Testis (tissue), 3 donors: ENCODE data around the gene ADRB2. TPM values are rescaled to one million over a fixed set of nuclear protein-coding genes. Genes with fewer than 3 reads are reported as not detected.

Experiments used
- DNase-seq: peaks from one replicate; pipeline ENCODE4 v3.0.0-alpha.2; 2019
- H3K27ac ChIP-seq, 2 donors: fragments of 200-600 bp; sonication (generic); one replicate each; pipeline ENCODE4 v1.5.1; 2019
- H3K27me3 ChIP-seq: fragments of 200-600 bp; sonication (generic); one replicate; pipeline ENCODE4 v1.5.1; 2019
- H3K36me3 ChIP-seq: fragments of 200-600 bp; sonication (generic); one replicate; pipeline ENCODE4 v1.5.1; 2017; ENCODE audit warnings: low read depth; ENCODE audit errors: missing control alignments
- H3K4me1 ChIP-seq: fragments of 200-600 bp; sonication (generic); one replicate; pipeline ENCODE4 v1.5.1; 2019
- H3K4me3 ChIP-seq, 2 donors: fragments of 200-600 bp; sonication (generic); one replicate each; pipeline ENCODE4 v1.5.1; 2017 to 2019
- H3K9me3 ChIP-seq: fragments of 200-600 bp; sonication (generic); one replicate; pipeline ENCODE4 v1.5.1; 2017
- CTCF ChIP-seq, 3 experiments: fragments of 450-650 bp in 2 of 3; fragments of 200-600 bp in 1 of 3; sonication (generic) in 1 of 3; IDR thresholded peaks; one replicate each; pipeline ENCODE4 v1.5.1; 2016 to 2019; ENCODE audit warnings: antibody characterized with exemption in 3 of 3, mild to moderate bottlenecking in 2 of 3, moderate library complexity in 1 of 3
- POLR2A ChIP-seq: fragments of 450-650 bp; IDR thresholded peaks from one replicate; pipeline ENCODE4 v1.6.1; 2017; ENCODE audit warnings: antibody characterized with exemption, mild to moderate bottlenecking, moderate library complexity
- WGBS, 2 donors: methylation state at CpG; one replicate each; pipeline ENCODE4 v1.1.5; 2018; 5-methylcytosine and 5-hydroxymethylcytosine counted together
- intact Hi-C: fragments of 100-400 bp; cut with DNase I; formaldehyde crosslinking; loops from one replicate; pipeline ENCODE4 v1.15.1; 2023; ENCODE audit warnings: low total_unique reads
- polyA plus RNA-seq: library from polyadenylated mRNA; stranded (reverse); fragments of 350-450 nt; fragmentation: Illumina TruSeq; extraction: RNeasy Lipid Tissue Mini Kit (QIAGEN cat#74804); gene quantifications from one replicate; pipeline ENCODE4 v1.2.3, GENCODE V29; 2014; ENCODE audit warnings: low read depth, low replicate concordance; ENCODE audit not compliant: insufficient read depth
- total RNA-seq, 2 donors: library from RNA; depleted of rRNA; stranded (reverse); fragments of >200 nt; gene quantifications; one replicate each; pipeline ENCODE4 v1.2.3, GENCODE V29; 2016

Gene ADRB2
- total and polyA plus RNA-seq, 3 donors from 2014 or later, result 0.76 to 0.93 (median 0.79) TPM

GRCh38 chr5:148820461-148821395 lies 5.7 kb upstream of the ADRB2 start:
- H3K27me3 ChIP-seq, result no peaks in the 10 kb centered on the region
- H3K9me3 ChIP-seq, result no peaks in the 10 kb centered on the region
- peak; percentile 31 for DNase-seq
- WGBS, 2 donors, result 60 to 65% methylated on average over 6 of the region's 6 CpGs
- H3K4me1 ChIP-seq, result no peaks in the 10 kb centered on the region
- intact Hi-C loops, result no loop called here
- no peaks in the 10 kb centered on the region for H3K36me3 ChIP-seq
- no peak overlapping the region for H3K27ac ChIP-seq
- H3K4me3 ChIP-seq, result no peak overlapping the region
- TF ChIP-seq POLR2A (no peak), CTCF (IDR thresholded peaks at IDR 0.05) (peak in 1 of 3 experiments; percentile 49)

GRCh38 chr5:148823871-148824270 lies 2.5 kb upstream of the ADRB2 start:
- WGBS, 2 donors, result 85 to 86% methylated on average over 2 of the region's 2 CpGs
- Histone ChIP-seq H3K27me3 (no peaks in the 10 kb centered on the region), H3K4me1 (peaks cover 6% of the 10 kb centered on the region), H3K4me3 (no peak overlapping the region), H3K9me3 (no peaks in the 10 kb centered on the region), H3K27ac (no peak overlapping the region), H3K36me3 (no peaks in the 10 kb centered on the region)
- intact Hi-C loops, result no loop called here
- TF ChIP-seq CTCF (IDR thresholded peaks at IDR 0.05) (no peak), POLR2A (no peak)
- no peak for DNase-seq

- Histone ChIP-seq H3K27ac (peak overlapping the region in 1 of 2 donors; percentile 32), H3K9me3 (no peaks in the 10 kb centered on the region), H3K4me3 (peak overlapping the region; percentile 51 to 74), H3K36me3 (no peaks in the 10 kb centered on the region), H3K4me1 (peaks cover 6% of the 10 kb centered on the region), H3K27me3 (no peaks in the 10 kb centered on the region)
- no peak for DNase-seq
- 0 to 1% methylated on average over 9 of the region's 9 CpGs for WGBS, 2 donors
- TF ChIP-seq POLR2A (no peak), CTCF (IDR thresholded peaks at IDR 0.05) (no peak)
- intact Hi-C loops, result no loop called here
Measured at GRCh38 chr5:148825716-148826052, 727 bp upstream of the ADRB2 start.

- Histone ChIP-seq H3K27ac (no peak overlapping the region), H3K27me3 (no peaks in the 10 kb centered on the region), H3K4me3 (peak overlapping the region; percentile 51 to 74), H3K9me3 (no peaks in the 10 kb centered on the region), H3K36me3 (no peaks in the 10 kb centered on the region), H3K4me1 (peaks cover 6% of the 10 kb centered on the region)
- TF ChIP-seq CTCF (IDR thresholded peaks at IDR 0.05) (no peak), POLR2A (no peak)
- DNase-seq, result peak; percentile 25
- intact Hi-C loops, result no loop called here
- WGBS, 2 donors, result 6% methylated on average over 28 of the region's 28 CpGs; no CpG with 5 or more reads in 1 of the 2 donors
Measured at GRCh38 chr5:148826739-148827070, 294 bp downstream of the ADRB2 start.

- H3K27me3 ChIP-seq, result no peaks in the 10 kb centered on the region
- H3K4me1 ChIP-seq, result peaks cover 6% of the 10 kb centered on the region
- no peak for DNase-seq
- WGBS, 2 donors, result 68 to 80% methylated on average over 7 of the region's 7 CpGs
- H3K36me3 ChIP-seq, result no peaks in the 10 kb centered on the region
- TF ChIP-seq CTCF (IDR thresholded peaks at IDR 0.05) (no peak), POLR2A (no peak)
- intact Hi-C loops, result no loop called here
- H3K27ac ChIP-seq, result no peak overlapping the region
- no peak overlapping the region for H3K4me3 ChIP-seq
- H3K9me3 ChIP-seq, result no peaks in the 10 kb centered on the region
Measured at GRCh38 chr5:148827723-148828122, 1.3 kb downstream of the ADRB2 start.
